GM04504 (cell line): ENCODE results near the gene CSNK1A1.
"Not testable (repeated sequence)": the region's sequence is repeated elsewhere in the genome, so short reads cannot be mapped to it uniquely, and the experiment has no call there.

Experiments
- DNase-seq: peaks from one replicate; pipeline ENCODE4 v3.0.0-alpha.2; 2012; ENCODE audit warnings: low read depth

Gene CSNK1A1

DNA sequence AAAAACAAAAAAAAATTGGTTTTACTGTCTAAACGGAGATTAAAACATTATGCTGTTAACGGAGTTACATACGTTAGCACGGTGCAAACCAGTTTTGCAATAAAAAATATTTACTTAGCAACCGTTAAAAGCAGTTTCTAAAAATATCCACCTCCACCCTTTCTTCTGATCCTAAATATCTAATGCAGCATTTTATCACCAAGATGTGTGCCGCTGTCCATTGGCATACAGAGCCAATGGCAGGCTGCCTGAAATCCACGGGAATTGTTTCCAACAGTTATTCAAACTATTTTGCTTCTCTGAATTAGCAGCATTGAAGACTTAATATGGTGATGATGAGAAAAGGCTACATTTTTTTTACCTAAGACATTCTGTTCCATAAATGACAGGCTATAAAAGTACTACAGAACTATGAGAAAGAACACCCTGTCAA is 61.6 kb downstream of the CSNK1A1 start:
- peak; percentile 53 for DNase-seq

- no peak for DNase-seq
Measured at GRCh38 chr5:149488645-149489306, 62.5 kb downstream of the CSNK1A1 start.

DNA sequence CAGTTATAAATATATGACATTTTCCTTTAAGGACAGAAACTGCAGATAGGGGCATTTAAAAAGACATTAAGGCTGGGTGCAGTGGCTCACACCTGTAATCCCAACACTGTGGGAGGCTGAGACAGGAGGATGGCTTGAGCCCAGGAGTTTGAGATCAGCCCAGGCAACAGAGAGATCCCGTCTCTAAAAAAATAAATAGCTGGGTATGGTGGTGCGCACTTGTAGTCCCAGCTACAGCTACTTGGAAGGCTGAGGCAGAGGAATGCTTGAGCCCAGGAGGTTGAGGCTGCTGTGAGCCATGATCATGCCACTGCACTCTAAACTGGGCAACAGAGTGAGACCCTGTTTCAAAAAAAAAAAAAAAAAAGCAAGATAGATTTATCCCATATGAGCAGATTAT is 63.6 kb downstream of the CSNK1A1 start:
- DNase-seq = no peak

DNA sequence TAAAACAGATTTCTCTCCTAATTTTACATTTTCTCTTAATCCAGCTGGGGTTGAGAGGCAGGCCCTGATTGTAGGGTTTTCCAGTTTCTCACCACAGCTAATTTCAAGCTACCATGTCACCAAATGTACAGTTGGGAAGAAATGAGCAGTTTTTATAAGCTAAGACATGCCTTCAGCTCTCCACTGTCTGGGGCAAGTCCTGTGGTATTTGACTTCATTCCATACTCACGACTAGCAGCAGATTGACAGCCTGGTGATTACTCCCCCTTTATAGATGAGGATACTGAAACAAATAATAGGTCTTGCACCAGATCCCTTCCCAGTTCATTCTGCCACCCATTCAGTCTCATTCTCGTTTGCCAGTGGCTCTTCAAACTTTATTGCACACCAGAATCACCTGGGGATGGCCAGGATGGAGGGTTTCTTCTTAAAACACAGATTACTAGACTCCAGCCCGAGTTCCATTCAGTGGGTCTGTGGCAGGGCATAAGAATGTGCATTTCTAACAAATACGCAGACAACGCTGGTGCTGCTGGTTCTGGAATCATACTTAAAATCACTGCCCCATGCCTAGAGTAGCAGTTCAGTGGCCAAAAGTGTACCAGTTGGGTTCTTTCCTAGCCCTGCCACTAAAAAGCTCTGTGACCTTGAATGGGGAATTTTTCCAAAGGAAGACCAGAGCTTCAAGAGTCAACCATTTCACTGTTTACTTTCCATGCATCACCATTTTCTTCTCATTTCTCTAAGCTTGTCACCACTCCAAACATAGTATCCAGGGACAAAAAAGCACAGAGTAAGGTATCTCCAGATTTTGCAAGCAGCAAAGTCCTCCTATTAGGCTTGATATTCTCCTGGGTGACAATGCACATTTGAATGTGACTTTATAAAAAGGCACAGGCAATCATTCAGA is 64.3 kb downstream of the CSNK1A1 start:
- peak; percentile 66 for DNase-seq

DNA sequence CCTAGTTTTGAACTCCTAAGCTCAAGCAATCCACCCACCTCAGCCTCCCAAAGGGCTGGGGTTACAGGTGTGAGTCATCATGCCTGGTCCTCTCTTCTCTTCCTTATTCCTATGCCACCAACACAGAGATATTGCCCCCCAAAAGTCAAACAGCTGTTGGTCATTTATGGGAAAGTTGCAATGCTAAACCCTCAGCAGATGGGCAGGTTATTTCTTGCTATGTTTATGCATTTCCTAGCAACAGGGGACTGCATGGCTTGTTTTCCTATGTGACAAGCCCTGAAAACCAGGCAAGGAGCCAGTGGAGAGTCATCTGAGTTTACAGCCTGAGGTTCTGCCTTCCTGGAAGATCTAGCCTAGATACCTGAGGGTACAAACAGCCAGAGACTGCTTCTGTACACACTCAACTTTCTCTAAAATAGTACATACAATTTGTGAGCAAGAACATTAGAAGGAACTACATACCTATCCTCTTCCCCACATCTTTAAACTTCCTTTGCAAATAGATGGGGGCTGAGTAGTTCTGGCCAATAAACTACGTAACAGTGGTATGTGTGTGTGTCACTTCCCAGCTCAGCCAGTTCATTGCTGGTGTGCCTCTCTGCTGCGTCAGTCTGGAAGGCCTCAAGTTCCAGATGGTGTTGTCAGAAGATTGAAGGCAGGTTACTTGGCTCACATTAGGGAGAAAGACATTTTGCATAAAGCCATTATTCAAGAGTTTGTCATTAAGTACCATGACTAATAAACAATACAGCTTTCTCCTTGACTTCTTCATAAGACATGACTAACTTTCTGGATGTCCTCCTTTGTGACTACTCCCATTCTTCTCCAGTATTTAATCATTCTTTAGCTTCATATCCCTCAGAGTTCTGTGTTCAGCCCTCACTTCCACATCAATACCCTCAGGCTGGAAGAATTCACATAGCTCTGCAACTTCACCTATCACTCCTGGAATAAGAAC is 65.3 kb downstream of the CSNK1A1 start:
- DNase-seq = peak; percentile 99

DNA sequence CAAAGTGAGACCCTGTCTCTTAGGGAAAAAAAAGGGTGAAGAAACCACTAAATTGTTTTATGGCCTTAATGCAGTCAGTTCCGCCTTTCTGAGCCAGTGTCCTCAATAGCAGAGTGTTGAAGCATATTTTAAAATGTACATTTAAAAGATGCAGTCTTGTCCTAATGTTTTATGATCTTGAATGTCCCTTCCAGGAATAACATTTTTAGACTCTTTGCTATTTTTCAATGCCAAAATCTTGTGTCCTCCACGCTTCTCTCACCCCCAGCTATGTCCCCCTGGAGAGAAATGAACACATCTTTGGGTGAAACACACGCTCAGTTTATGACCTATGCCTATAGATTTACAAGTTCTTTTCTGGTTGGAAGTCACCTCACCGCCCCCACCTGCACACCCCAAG is 69.8 kb downstream of the CSNK1A1 start:
- DNase-seq = no peak

- no peak for DNase-seq
Measured at GRCh38 chr5:149478761-149479160, 72.5 kb downstream of the CSNK1A1 start.

DNA sequence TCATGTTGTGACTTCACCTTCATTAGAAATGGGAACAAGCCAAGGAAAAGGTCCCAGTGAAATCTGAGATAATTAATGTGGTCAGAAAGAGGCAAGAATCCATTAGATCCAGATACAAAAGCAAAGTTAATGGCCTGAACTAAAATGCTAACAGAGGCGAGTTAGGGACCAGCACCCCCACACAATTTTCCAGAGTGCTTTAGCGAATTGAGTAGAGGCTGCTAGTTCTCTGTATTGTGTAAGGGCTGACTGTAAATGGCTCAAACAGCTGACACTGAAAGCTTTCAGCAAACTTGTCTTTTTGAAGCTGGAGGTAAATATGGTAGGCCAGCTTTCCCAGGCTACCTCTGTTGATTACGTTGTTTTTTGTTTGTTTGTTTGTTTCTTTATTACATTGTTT is 75.5 kb downstream of the CSNK1A1 start:
- DNase-seq = no peak

DNA sequence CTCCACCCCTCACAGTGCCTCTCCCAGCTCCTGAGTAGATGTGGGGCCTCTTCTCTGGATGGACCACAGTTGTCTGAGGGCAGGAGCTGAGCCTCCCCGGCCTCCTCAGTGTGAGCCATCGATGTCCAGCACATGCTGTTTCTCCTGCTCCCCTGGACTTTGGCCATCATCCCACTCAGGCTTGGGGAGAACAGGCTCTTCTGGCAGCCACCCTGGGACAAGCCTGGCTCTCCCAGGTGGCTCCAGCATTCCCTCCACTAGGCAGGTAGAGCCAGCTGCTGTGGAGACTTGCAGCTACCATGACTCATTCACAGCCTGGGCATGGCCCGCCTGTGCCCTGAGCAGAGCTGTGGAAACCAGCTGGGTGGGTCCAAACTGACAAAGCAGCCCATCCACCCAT is 77.0 kb downstream of the CSNK1A1 start:
- no peak for DNase-seq

GRCh38 chr5:149473441-149473840 is 77.8 kb downstream of the CSNK1A1 start:
- no peak for DNase-seq

- DNase-seq = no peak
Measured at GRCh38 chr5:149472399-149472798, 78.8 kb downstream of the CSNK1A1 start.

GRCh38 chr5:149471406-149472183 is 79.6 kb downstream of the CSNK1A1 start:
- no peak for DNase-seq

DNA sequence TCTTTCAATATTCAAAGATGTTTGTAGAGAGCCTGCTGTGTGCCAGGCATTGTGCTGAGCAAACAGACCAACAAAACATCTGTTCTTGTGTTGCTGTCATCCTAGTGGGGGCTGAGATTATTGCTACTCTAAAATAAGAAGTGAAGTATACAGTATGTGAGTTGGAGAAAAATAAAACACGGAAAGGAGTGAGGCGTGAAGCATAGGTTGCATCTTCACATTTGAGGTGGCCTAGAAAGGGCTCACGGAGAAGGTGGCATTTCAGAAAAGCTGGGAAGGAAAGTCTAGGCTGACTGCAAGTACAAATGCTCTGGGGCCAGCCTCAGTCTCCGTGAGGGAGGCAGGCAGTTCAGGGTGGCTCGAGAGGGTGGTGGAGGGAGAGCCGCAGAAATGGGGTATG is 80.3 kb downstream of the CSNK1A1 start:
- no peak for DNase-seq

- DNase-seq = no peak
Measured at GRCh38 chr5:149466457-149466972, 84.7 kb downstream of the CSNK1A1 start.

DNA sequence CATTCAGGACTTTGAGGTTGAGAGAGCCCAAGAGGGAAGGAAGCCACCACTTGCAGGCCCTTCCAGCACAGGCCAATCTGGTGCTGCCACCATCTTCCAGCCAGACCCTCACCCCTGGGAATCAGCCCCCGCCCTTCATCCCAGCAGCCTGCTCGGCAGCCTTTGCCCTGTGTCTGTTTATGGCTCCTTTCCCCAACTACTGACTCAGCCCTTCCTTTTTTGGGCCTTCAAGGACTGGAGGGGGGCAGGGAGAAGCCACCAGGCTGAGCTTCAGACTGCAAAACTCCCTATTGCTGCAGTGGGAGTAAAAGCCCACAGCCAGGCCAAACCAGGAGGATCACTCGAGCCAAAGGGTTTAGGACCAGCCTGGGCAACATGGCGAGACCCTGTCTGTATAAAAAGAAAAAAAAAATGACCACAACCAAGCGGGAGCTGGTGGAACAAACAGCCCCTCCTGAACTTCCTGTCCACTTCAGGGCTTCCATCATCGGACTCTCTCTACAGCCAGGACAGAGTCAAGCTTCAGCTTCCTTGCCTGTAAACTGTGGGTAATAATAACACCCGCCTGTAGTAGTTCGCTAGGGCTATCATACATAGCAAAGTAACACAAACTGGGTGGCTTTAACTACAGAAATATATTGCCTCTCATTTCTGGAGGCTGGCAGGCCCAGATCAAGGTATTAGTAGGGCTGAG is 86.3 kb downstream of the CSNK1A1 start:
- DNase-seq = no peak

DNA sequence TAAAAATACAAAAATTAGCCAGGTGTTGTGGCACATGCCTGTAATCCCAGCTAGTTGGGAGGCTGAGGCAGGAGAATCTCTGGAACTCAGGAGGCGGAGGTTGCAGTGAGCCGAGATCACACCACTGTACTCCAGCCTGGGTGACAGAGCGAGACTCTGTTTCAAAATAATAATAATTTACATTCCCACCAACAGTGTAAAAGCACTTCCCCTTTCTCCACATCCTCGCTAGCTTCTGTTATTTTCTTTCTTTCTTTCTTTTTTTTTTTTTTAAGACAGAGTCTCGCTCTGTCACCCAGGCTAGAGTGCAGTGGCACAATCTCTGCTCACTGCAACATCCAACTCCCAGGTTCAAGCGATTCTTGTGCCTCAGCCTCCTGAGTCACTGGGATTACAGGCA is 89.3 kb downstream of the CSNK1A1 start:
- DNase-seq = not testable (repeated sequence)

- no peak for DNase-seq
Measured at GRCh38 chr5:149459891-149460290, 91.3 kb downstream of the CSNK1A1 start.

- no peak for DNase-seq
Measured at GRCh38 chr5:149457393-149457763, 93.9 kb downstream of the CSNK1A1 start.

DNA sequence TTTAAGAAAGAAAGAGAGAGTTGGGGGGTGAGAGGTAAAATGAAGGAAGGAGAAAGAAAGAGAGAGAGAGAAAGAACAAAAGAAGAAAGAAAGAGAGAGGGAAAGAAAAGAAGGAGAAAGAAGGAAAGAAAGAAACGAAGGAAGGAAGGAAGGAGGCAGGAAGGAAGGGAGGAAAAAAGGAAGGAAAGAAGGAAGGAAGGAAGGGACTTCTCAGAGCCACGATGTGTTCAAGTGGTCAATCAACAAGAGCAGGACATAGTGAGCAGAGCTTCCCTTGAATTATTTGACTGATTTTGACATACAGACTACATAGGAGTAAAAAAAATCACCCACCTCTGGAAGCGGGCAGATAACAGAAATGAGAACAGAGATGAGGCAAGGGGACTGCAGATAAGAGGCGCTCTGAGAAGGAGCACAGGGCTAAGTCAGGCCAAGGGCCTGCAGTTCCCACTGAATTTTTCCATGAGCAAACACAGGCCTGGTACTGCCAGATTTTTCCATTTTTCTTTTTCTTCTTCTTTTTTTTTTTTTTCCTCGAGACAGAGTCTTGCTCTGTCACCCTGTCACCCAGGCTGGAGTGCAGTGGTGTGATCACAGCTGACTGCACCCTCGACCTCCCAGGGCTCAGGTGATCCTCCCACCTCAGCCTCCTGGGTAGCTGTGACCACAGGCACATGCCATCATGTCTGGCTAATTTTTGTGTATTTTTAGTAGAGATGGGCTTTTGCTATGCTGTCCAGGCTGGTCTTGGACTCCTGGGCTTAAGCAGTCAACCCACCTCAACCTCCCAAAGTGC is 94.4 kb downstream of the CSNK1A1 start:
- no peak for DNase-seq

DNA sequence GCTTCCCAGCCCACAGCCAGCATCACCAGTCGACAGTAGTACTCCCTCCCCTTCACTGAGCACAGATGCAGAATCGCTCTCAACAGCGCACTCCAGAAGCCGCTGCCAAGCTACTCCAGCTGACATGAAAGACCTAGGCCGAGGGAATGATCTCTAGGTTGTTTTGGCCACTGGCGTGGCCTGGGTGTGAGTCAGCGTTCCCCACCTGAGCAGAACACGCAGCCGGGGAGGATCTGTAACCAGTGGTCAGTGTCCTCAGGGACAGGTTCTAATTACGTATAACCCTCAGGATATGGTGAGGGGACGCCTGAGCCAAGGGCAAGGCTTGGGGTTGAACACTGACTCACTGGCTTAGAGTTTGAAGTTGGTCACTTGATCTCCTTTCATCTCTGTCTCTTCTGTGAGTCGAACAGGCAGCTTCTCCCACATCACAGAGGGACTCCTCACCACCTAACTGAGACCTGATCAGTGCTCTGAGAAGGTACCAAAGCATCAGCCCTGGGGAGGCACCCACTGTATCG is 95.3 kb downstream of the CSNK1A1 start:
- no peak for DNase-seq
